ENCODE measurements around the gene TMEM242.

Gene TMEM242

GRCh38 chr6:157323255-157323965 is at the start of gene TMEM242:
TMEM242 (minus strand) TSS chr6:157323519; CDS start chr6:157323499, 20 bp downstream.
- peak; percentile 78 for DNase-seq (ENCODE audit: extremely low read depth, low read depth)
- peak; percentile 23 for TF ChIP-seq CTCF (IDR thresholded peaks at IDR 0.05; ENCODE audit: low read depth, low read length)

GRCh38 chr6:157372501-157373280 is 49.4 kb upstream of the TMEM242 start:
- no peak for DNase-seq (ENCODE audit: extremely low read depth, low read depth)
- TF ChIP-seq CTCF (IDR thresholded peaks at IDR 0.05; ENCODE audit: low read depth, low read length): no peak

GRCh38 chr6:157370755-157371154 is 47.4 kb upstream of the TMEM242 start:
- no peak for TF ChIP-seq CTCF (IDR thresholded peaks at IDR 0.05; ENCODE audit: low read depth, low read length)
- DNase-seq (ENCODE audit: extremely low read depth, low read depth): no peak

GRCh38 chr6:157368359-157369049 is 45.2 kb upstream of the TMEM242 start:
- DNase-seq (ENCODE audit: extremely low read depth, low read depth): no peak
- TF ChIP-seq CTCF (IDR thresholded peaks at IDR 0.05; ENCODE audit: low read depth, low read length): no peak

- no peak for TF ChIP-seq CTCF (IDR thresholded peaks at IDR 0.05; ENCODE audit: low read depth, low read length)
- no peak for DNase-seq (ENCODE audit: extremely low read depth, low read depth)
Observed at GRCh38 chr6:157366648-157367047, 43.3 kb upstream of the TMEM242 start.

- no peak for TF ChIP-seq CTCF (IDR thresholded peaks at IDR 0.05; ENCODE audit: low read depth, low read length)
- no peak for DNase-seq (ENCODE audit: extremely low read depth, low read depth)
Observed at GRCh38 chr6:157364705-157365104, 41.4 kb upstream of the TMEM242 start.

GRCh38 chr6:157361886-157362285 is 38.6 kb upstream of the TMEM242 start:
- TF ChIP-seq CTCF (IDR thresholded peaks at IDR 0.05; ENCODE audit: low read depth, low read length): no peak
- no peak for DNase-seq (ENCODE audit: extremely low read depth, low read depth)

All from AG09319 (cell line).